Endodermal cell (in vitro differentiated cells): ENCODE data around the gene NDUFS4. TPM values are rescaled to one million over a fixed set of nuclear protein-coding genes. Genes with fewer than 3 reads are reported as not detected.

Experiments used
- DNase-seq: peaks from one replicate; pipeline ENCODE4 v3.0.0-alpha.2; 2017
- H3K27ac ChIP-seq: 2 replicates; pipeline ENCODE4 v1.5.1; 2013; ENCODE audit warnings: mild to moderate bottlenecking, low read depth, low read length, moderate library complexity
- H3K27me3 ChIP-seq: 2 replicates; pipeline ENCODE4 v1.6.1; 2013; ENCODE audit warnings: mild to moderate bottlenecking, low read length, moderate library complexity; ENCODE audit not compliant: insufficient read depth, control insufficient read depth, poor library complexity, severe bottlenecking
- H3K36me3 ChIP-seq: 2 replicates; pipeline ENCODE4 v1.7.0; 2013; ENCODE audit warnings: mild to moderate bottlenecking, low read length, moderate library complexity; ENCODE audit not compliant: control insufficient read depth, insufficient read depth
- H3K4me1 ChIP-seq: one replicate; pipeline ENCODE4 v1.7.0; 2013; ENCODE audit warnings: low read length; ENCODE audit not compliant: control insufficient read depth, insufficient read depth
- H3K4me3 ChIP-seq: 2 replicates; pipeline ENCODE4 v1.5.1; 2013; ENCODE audit warnings: mild to moderate bottlenecking, low read length, moderate library complexity
- H3K9ac ChIP-seq: 2 replicates; pipeline ENCODE4 v1.6.1; 2013; ENCODE audit warnings: mild to moderate bottlenecking, low read length, moderate library complexity; ENCODE audit not compliant: poor library complexity, severe bottlenecking; ENCODE audit errors: extremely low read depth
- H3K9me3 ChIP-seq: 2 replicates; pipeline ENCODE4 v1.6.1; 2013; ENCODE audit warnings: mild to moderate bottlenecking, low read length, moderate library complexity; ENCODE audit not compliant: control insufficient read depth
- H3K27ac Mint-ChIP-seq: 2 replicates; pipeline ENCODE4 v1.8.0; 2020; ENCODE audit warnings: mixed read lengths
- H3K27me3 Mint-ChIP-seq: 2 replicates; pipeline ENCODE4 v1.8.0; 2021; ENCODE audit warnings: mild to moderate bottlenecking, mixed read lengths; ENCODE audit not compliant: insufficient read depth
- H3K36me3 Mint-ChIP-seq: 2 replicates; pipeline ENCODE4 v1.8.0; 2020; ENCODE audit warnings: low read depth, mixed read lengths
- H3K4me1 Mint-ChIP-seq: 2 replicates; pipeline ENCODE4 v1.8.0; 2020; ENCODE audit warnings: mixed read lengths
- H3K4me3 Mint-ChIP-seq: 2 replicates; pipeline ENCODE4 v1.8.0; 2020; ENCODE audit warnings: mild to moderate bottlenecking, moderate library complexity, mixed read lengths
- H3K9me3 Mint-ChIP-seq: 2 replicates; pipeline ENCODE4 v1.8.0; 2020; ENCODE audit warnings: mild to moderate bottlenecking, mixed read lengths
- CTCF ChIP-seq: fragments of 200-600 bp; sonication (generic); conservative IDR thresholded peaks from 2 replicates; pipeline ENCODE4 v1.5.0; 2021; ENCODE audit warnings: antibody characterized with exemption, mild to moderate bottlenecking
- WGBS, 2 experiments: methylation state at CpG; one replicate each; pipeline versions ENCODE4 v1.1.5 to v1.1.7; 2013; ENCODE audit warnings: missing lambda C conversion rate in 2 of 2, mixed read lengths in 1 of 2; ENCODE audit not compliant: insufficient coverage in 1 of 2, insufficient read length in 1 of 2; 5-methylcytosine and 5-hydroxymethylcytosine counted together
- total RNA-seq, 2 donors: library from RNA; stranded (reverse); fragmentation: NEBNext Ultra II Directional in 1 of 2; extraction: Animal tissue kit (Norgen Biotek cat#: 25700) in 1 of 2; gene quantifications; 2 replicates in 1 of 2; 3 replicates in 1 of 2; pipeline ENCODE4 v1.2.1, GENCODE V29; 2021

Gene NDUFS4
- total RNA-seq, 2 donors from 2014 or later = 55.0 to 88.3 TPM

- DNase-seq = no peak
- Mint-ChIP-seq H3K4me1 (peaks cover 24% of the 10 kb centered on the region), H3K4me3 (no peak overlapping the region), H3K9me3 (peaks cover 16% of the 10 kb centered on the region), H3K27ac (no peak overlapping the region), H3K27me3 (peaks cover 2% of the 10 kb centered on the region), H3K36me3 (peaks cover 3% of the 10 kb centered on the region)
- H3K4me3 ChIP-seq = no peak overlapping the region
- no peak overlapping the region for H3K27ac ChIP-seq
- peaks cover 13% of the 10 kb centered on the region for H3K9me3 ChIP-seq
- H3K27me3 ChIP-seq = no peaks in the 10 kb centered on the region
- peaks cover 3% of the 10 kb centered on the region for H3K36me3 ChIP-seq
- WGBS, 2 experiments = 92 to 95% methylated on average over 2 of the region's 2 CpGs
- peaks cover 4% of the 10 kb centered on the region for H3K4me1 ChIP-seq
- no peak for TF ChIP-seq CTCF
- H3K9ac ChIP-seq = no peak overlapping the region
Measured at GRCh38 chr5:53557386-53557785, 3.1 kb upstream of the NDUFS4 start.

- H3K4me3 Mint-ChIP-seq = no peak overlapping the region
- peaks cover 6% of the 10 kb centered on the region for H3K36me3 Mint-ChIP-seq
- H3K27me3 Mint-ChIP-seq = peaks cover 2% of the 10 kb centered on the region
- no peak for DNase-seq
- Histone ChIP-seq H3K9me3 (peaks cover 13% of the 10 kb centered on the region), H3K9ac (no peak overlapping the region), H3K4me3 (peak overlapping the region; percentile 91), H3K27ac (no peak overlapping the region), H3K4me1 (peaks cover 3% of the 10 kb centered on the region), H3K36me3 (peaks cover 8% of the 10 kb centered on the region), H3K27me3 (no peaks in the 10 kb centered on the region)
- H3K4me1 Mint-ChIP-seq = peaks cover 16% of the 10 kb centered on the region
- TF ChIP-seq CTCF = no peak
- H3K9me3 Mint-ChIP-seq = peaks cover 16% of the 10 kb centered on the region
- no peak overlapping the region for H3K27ac Mint-ChIP-seq
Measured at GRCh38 chr5:53558966-53559365, 1.5 kb upstream of the NDUFS4 start.

GRCh38 chr5:53560028-53560427, 411 bp upstream of the NDUFS4 start:
- WGBS, 2 experiments = 66 to 80% methylated on average over 2 to 5 of the region's 5 CpGs
- H3K9me3 ChIP-seq = peaks cover 13% of the 10 kb centered on the region
- peaks cover 5% of the 10 kb centered on the region for H3K4me1 ChIP-seq
- H3K4me3 ChIP-seq = peak overlapping the region; percentile 91
- H3K27me3 ChIP-seq = no peaks in the 10 kb centered on the region
- Mint-ChIP-seq H3K27me3 (peaks cover 2% of the 10 kb centered on the region), H3K4me1 (peaks cover 16% of the 10 kb centered on the region), H3K36me3 (peaks cover 6% of the 10 kb centered on the region), H3K9me3 (peaks cover 16% of the 10 kb centered on the region), H3K4me3 (peak overlapping the region; percentile 97), H3K27ac (peak overlapping the region; percentile 98)
- DNase-seq = no peak
- TF ChIP-seq CTCF = no peak
- peak overlapping the region; percentile 68 for H3K9ac ChIP-seq
- H3K36me3 ChIP-seq = peaks cover 8% of the 10 kb centered on the region
- H3K27ac ChIP-seq = no peak overlapping the region
